ENCODE data around the gene CHD1. TPM values are rescaled to one million over a fixed set of nuclear protein-coding genes. Genes with fewer than 3 reads are reported as not detected.

CHD1 gene
- total and polyA plus RNA-seq, 2 of the 4 experiments (the other 2 are of a cell fraction), result 12.3 to 33.7 TPM

GRCh38 chr5:98898743-98899142 lies 30.1 kb downstream of the CHD1 start:
- no TSS peak for BruUV-seq (replicated peaks)
- Histone ChIP-seq H3K9me3 (ENCODE audit: control insufficient read depth, insufficient read depth, low read length) (no peaks in the 10 kb centered on the region), H3K14ac (replicated peaks; ENCODE audit: low read depth, low read length) (no peak overlapping the region), H3K4me2 (ENCODE audit: low read depth, low read length) (no peak overlapping the region), H3K79me1 (ENCODE audit: low read depth in 1 of 2, low read length in 2 of 2) (peaks cover 0 to 3% of the 10 kb centered on the region in 2 experiments; a peak in 3 of 4 replicates), H3K27me3 (ENCODE audit: control insufficient read depth, insufficient read depth, low read length) (no peaks in the 10 kb centered on the region), H3K56ac (ENCODE audit: extremely low read depth, insufficient read depth, low read length) (no peak overlapping the region), H2BK5ac (ENCODE audit: low read depth, low read length, poor library complexity, severe bottlenecking) (no peak overlapping the region), H3K9me1 (ENCODE audit: insufficient read depth, low read length) (no peaks in the 10 kb centered on the region), H4K20me1 (ENCODE audit: insufficient read depth, low read length) (no peaks in the 10 kb centered on the region), H3K36me3 (ENCODE audit: control insufficient read depth, insufficient read depth, low read length) (peaks cover 22% of the 10 kb centered on the region), H2BK120ac (ENCODE audit: low read depth, low read length) (no peak overlapping the region), H3K4me3 (ENCODE audit: insufficient read depth, low read depth, low read length) (no peak overlapping the region), H3K18ac (ENCODE audit: low read depth, low read length) (no peak overlapping the region), H3K4ac (ENCODE audit: low read depth, low read length) (no peak overlapping the region), H3K27ac (ENCODE audit: insufficient read depth, low read length) (no peak overlapping the region), H2BK15ac (ENCODE audit: low read depth, low read length) (no peak overlapping the region), H4K5ac (ENCODE audit: low read depth, low read length) (no peak overlapping the region), H2AK9ac (replicated peaks; ENCODE audit: low read depth, low read length, poor library complexity) (no peak overlapping the region), H4K8ac (ENCODE audit: low read depth in 2 of 2, low read length in 2 of 2) (no peak overlapping the region), H2AK5ac (ENCODE audit: low read depth, low read length) (no peak overlapping the region), H3K4me1 (ENCODE audit: control insufficient read depth, insufficient read depth, low read length) (no peaks in the 10 kb centered on the region; the same call in 1 of the 2 replicates), H3K9ac (ENCODE audit: low read depth, low read length) (no peak overlapping the region), H2BK20ac (ENCODE audit: low read depth, low read length) (no peak overlapping the region), H4K91ac (ENCODE audit: insufficient read depth, low read depth, low read length) (no peak overlapping the region), H2AFZ (replicated peaks; ENCODE audit: low read length, poor library complexity) (no peak overlapping the region), H3K23ac (ENCODE audit: low read depth, low read length) (no peak overlapping the region)
- ChIA-PET CTCF (no interaction called here), POLR2A (ENCODE audit: unreplicated experiment) (no interaction called here)
- TF ChIP-seq MAZ (IDR thresholded peaks at IDR 0.05; ENCODE audit: borderline replicate concordance, low read depth, low read length), result no peak
- no peak for TF ChIP-seq CEBPB (IDR thresholded peaks at IDR 0.05; ENCODE audit: low read depth, low read length)
- no peak for TF ChIP-seq CTCF (conservative IDR thresholded peaks at IDR 0.05; ENCODE audit: low read depth, low read length)
- TF ChIP-seq CHD1 (IDR thresholded peaks at IDR 0.05; ENCODE audit: low read depth, low read length), result no peak
- no peak for TF ChIP-seq POLR2A (IDR thresholded peaks at IDR 0.05; ENCODE audit: low read depth, low read length)
- TF ChIP-seq FOS (IDR thresholded peaks at IDR 0.05; ENCODE audit: low read depth, low read length), result no peak
- intact Hi-C loops (cut with micrococcal nuclease) (loop anchor here (5.0 kb wide), 1 partner anchor 36 kb away; no protein-coding TSS in a partner anchor), dilution Hi-C loops (cut with HindIII; ENCODE audit: low sequenced_read_pairs, unreplicated experiment) (no loop called here), in situ Hi-C loops (cut with MboI; ENCODE audit: low sequenced_read_pairs) (no loop called here)
- DNase-seq, result no peak
- ATAC-seq (ENCODE audit: low read depth), result no peak

Measured in IMR-90 (cell line).